T-helper 2 cell treated with Interferon-gamma antibody and Interleukin-4, amounts not matched to agents 5 μg/mL and 100 μg/mL, for 36 hours (primary cell): ENCODE results near the gene DIRAS3.
A peak's percentile ranks its signal among the peaks of the same experiment; 100 is the strongest.
"Not testable (repeated sequence)": the region's sequence is repeated elsewhere in the genome, so short reads cannot be mapped to it uniquely, and the experiment has no call there.

Experiments
- DNase-seq: peaks from one replicate; pipeline ENCODE4 v3.0.0; 2021; ENCODE audit warnings: low spot score
- H3K27ac Mint-ChIP-seq: one replicate; pipeline ENCODE4 v1.8.0; 2021; ENCODE audit warnings: mild to moderate bottlenecking, mixed read lengths
- H3K27me3 Mint-ChIP-seq: one replicate; pipeline ENCODE4 v1.8.0; 2021; ENCODE audit warnings: low read depth, mixed read lengths
- H3K36me3 Mint-ChIP-seq: one replicate; pipeline ENCODE4 v1.8.0; 2021; ENCODE audit warnings: low read depth, mixed read lengths
- H3K4me1 Mint-ChIP-seq: one replicate; pipeline ENCODE4 v1.8.0; 2021; ENCODE audit warnings: low read depth, mixed read lengths
- H3K4me3 Mint-ChIP-seq: one replicate; pipeline ENCODE4 v1.8.0; 2022; ENCODE audit warnings: mild to moderate bottlenecking, moderate library complexity, mixed read lengths
- H3K9me3 Mint-ChIP-seq: one replicate; pipeline ENCODE4 v1.8.0; 2021; ENCODE audit warnings: mixed read lengths

The DIRAS3 gene

GRCh38 chr1:68049941-68050878 is at the start of gene DIRAS3:
DIRAS3 (minus strand) TSS chr1:68050627; CDS start chr1:68047297, 3,330 bp downstream.
- Mint-ChIP-seq H3K9me3 (no peaks in the 10 kb centered on the region), H3K27me3 (peaks cover 32% of the 10 kb centered on the region), H3K36me3 (no peaks in the 10 kb centered on the region), H3K4me1 (peaks cover 2% of the 10 kb centered on the region), H3K4me3 (no peak within 1 kb of the TSS), H3K27ac (no peak within 1 kb of the TSS)
- peak; percentile 7 for DNase-seq

DNA sequence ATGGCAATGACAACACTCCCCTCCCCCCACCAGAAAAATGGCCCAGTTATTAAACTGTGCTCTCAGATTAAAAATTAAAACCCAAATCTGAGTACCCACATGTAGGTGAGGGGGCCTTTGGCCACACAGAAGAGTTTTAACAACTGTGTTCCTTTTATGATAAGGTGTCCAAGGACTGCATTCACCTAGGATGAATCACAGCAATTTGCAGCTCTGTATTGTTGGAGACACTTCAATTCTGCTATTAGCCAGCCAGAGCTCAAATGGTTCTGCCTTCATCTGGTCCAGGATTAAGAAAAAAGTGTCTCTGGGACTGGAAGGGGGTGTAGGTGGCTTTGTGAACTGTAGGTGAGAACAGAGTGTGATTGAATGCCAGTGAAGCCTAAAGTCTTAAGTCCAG is 43.3 kb upstream of the DIRAS3 start:
- Mint-ChIP-seq H3K9me3 (no peaks in the 10 kb centered on the region), H3K4me1 (no peaks in the 10 kb centered on the region), H3K4me3 (no peak overlapping the region), H3K27me3 (no peaks in the 10 kb centered on the region), H3K36me3 (no peaks in the 10 kb centered on the region), H3K27ac (no peak overlapping the region)
- no peak for DNase-seq

DNA sequence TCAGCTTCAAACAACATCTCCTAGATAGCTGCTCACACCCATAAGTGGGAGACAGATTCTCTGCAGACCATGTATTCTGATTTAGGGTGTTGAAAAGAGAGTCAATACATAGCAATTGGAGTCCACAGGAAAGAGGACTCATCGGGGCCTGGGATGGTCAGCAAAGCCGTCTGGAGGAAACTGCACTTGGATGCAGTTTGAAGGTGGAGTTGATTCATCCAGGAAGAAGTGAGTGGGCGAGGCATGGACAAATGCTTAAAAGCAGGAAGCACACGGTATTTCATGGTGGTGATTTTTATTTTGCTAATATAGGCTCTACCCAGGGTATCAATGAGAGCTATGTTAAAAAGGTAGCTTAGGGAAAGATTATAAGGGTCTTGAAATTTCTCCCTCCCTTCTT is 36.8 kb upstream of the DIRAS3 start:
- H3K9me3 Mint-ChIP-seq, result no peaks in the 10 kb centered on the region
- no peaks in the 10 kb centered on the region for H3K4me1 Mint-ChIP-seq
- H3K27me3 Mint-ChIP-seq, result no peaks in the 10 kb centered on the region
- H3K4me3 Mint-ChIP-seq, result no peak overlapping the region
- no peak overlapping the region for H3K27ac Mint-ChIP-seq
- DNase-seq, result no peak
- no peaks in the 10 kb centered on the region for H3K36me3 Mint-ChIP-seq

- H3K27me3 Mint-ChIP-seq, result no peaks in the 10 kb centered on the region
- no peaks in the 10 kb centered on the region for H3K36me3 Mint-ChIP-seq
- no peak overlapping the region for H3K27ac Mint-ChIP-seq
- no peaks in the 10 kb centered on the region for H3K9me3 Mint-ChIP-seq
- no peak for DNase-seq
- no peaks in the 10 kb centered on the region for H3K4me1 Mint-ChIP-seq
- no peak overlapping the region for H3K4me3 Mint-ChIP-seq
Observed at GRCh38 chr1:68085752-68086151, 35.3 kb upstream of the DIRAS3 start.

- Mint-ChIP-seq H3K9me3 (no peaks in the 10 kb centered on the region), H3K36me3 (no peaks in the 10 kb centered on the region), H3K27me3 (no peaks in the 10 kb centered on the region), H3K27ac (no peak overlapping the region), H3K4me1 (no peaks in the 10 kb centered on the region), H3K4me3 (no peak overlapping the region)
- DNase-seq, result no peak
Observed at GRCh38 chr1:68083686-68084085, 33.3 kb upstream of the DIRAS3 start.

- no peak overlapping the region for H3K4me3 Mint-ChIP-seq
- no peaks in the 10 kb centered on the region for H3K9me3 Mint-ChIP-seq
- H3K36me3 Mint-ChIP-seq, result no peaks in the 10 kb centered on the region
Observed at GRCh38 chr1:68081775-68082283, 31.4 kb upstream of the DIRAS3 start.

GRCh38 chr1:68078647-68079046 is 28.2 kb upstream of the DIRAS3 start:
- Mint-ChIP-seq H3K27me3 (no peaks in the 10 kb centered on the region), H3K27ac (no peak overlapping the region)

More at GRCh38 chr1:68081775-68082283, 31.4 kb upstream of the DIRAS3 start:
- H3K27me3 Mint-ChIP-seq, result no peaks in the 10 kb centered on the region
- DNase-seq, result no peak
- H3K27ac Mint-ChIP-seq, result no peak overlapping the region
- H3K4me1 Mint-ChIP-seq, result no peaks in the 10 kb centered on the region

DNA sequence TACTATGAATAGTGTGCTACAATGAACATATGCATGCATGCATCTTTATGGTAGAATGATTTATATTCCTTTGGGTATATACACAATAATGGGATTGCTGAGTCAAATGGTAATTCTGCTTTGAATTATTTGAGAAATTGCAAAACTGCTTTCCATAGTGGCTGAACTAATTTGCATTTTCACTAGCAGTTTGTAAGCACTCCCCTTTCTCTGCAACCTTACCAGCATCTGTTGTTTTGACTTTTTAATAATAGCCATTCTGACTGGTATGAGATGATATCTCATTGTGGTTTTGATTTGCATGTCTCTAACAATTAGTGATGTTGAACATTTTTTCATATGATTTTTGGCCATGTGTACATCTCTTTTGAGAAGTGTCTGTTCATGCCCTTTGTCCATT is 24.0 kb upstream of the DIRAS3 start:
- Mint-ChIP-seq H3K9me3 (no peaks in the 10 kb centered on the region), H3K4me1 (no peaks in the 10 kb centered on the region), H3K36me3 (no peaks in the 10 kb centered on the region), H3K4me3 (no peak overlapping the region), H3K27me3 (no peaks in the 10 kb centered on the region), H3K27ac (no peak overlapping the region)
- DNase-seq, result no peak

More at GRCh38 chr1:68078647-68079046, 28.2 kb upstream of the DIRAS3 start:
- Mint-ChIP-seq H3K4me3 (no peak overlapping the region), H3K9me3 (no peaks in the 10 kb centered on the region), H3K36me3 (no peaks in the 10 kb centered on the region), H3K4me1 (no peaks in the 10 kb centered on the region)
- no peak for DNase-seq

DNA sequence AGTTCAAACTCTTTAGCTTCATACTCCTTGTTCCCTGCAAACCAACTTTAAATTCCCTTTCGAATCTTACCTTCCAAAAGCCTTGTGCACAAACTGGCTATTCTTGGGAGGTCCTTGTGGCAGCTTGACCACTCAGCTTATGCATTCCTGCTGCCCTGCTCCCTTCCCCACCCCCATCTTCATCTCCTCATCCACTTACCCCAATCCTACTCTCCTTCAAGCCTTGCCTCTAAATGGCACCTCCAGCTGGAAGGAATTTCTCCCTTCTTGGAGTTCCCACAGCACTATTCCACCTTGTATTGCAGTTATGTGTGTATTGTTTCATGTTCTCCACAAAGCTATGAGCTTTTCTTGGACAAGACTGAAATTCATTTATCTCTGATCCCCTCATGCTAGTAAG is 15.3 kb upstream of the DIRAS3 start:
- Mint-ChIP-seq H3K27me3 (no peaks in the 10 kb centered on the region), H3K27ac (no peak overlapping the region), H3K36me3 (no peaks in the 10 kb centered on the region), H3K4me1 (no peaks in the 10 kb centered on the region), H3K9me3 (no peaks in the 10 kb centered on the region), H3K4me3 (no peak overlapping the region)
- no peak for DNase-seq

DNA sequence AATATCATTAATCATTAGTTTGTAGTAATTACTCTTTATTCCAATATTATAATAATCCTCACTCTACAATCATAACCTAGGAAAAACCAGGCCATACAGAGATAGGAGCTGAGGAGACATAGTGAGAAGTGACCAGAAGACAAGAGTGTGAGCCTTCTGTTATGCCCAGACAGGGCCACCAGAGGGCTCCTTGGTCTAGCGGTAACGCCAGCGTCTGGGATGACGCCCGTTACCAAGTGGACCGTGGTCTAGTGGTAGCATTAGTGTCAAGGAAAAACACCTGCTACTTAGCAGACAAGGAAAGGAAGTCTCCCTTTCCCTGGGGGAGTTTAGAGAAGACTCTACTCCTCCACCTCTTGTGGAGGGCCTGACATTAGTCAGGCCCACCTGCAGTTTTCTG is 7.6 kb upstream of the DIRAS3 start:
- not testable (repeated sequence) for DNase-seq, H3K27ac Mint-ChIP-seq, H3K36me3 Mint-ChIP-seq, H3K4me1 Mint-ChIP-seq, H3K9me3 Mint-ChIP-seq, H3K4me3 Mint-ChIP-seq, H3K27me3 Mint-ChIP-seq

- Mint-ChIP-seq H3K4me3 (no peak overlapping the region), H3K9me3 (no peaks in the 10 kb centered on the region), H3K27me3 (peaks cover 5% of the 10 kb centered on the region), H3K27ac (no peak overlapping the region), H3K4me1 (no peaks in the 10 kb centered on the region), H3K36me3 (no peaks in the 10 kb centered on the region)
- DNase-seq, result no peak
Observed at GRCh38 chr1:68057564-68057963, 7.1 kb upstream of the DIRAS3 start.

DNA sequence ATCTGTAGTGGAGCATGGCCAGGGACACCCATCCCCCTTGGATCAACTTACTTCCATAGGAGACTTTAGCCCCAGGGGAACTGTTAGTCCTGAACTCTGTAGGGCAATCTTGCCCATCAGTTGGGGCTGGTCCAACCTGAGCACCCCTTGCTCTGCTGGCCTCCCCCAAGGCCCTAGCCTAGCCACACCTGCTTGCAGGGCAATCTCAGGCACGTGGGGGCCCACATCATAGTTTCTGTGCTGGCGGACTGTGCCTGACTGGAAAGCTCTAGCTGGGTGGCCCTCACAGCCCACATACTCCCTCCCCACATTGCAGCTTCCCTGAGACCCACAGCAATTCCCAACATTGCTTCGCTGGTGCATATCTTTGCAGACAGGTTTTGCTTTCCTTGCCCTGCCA is 6.6 kb upstream of the DIRAS3 start:
- DNase-seq, result no peak
- H3K27me3 Mint-ChIP-seq, result peaks cover 5% of the 10 kb centered on the region

GRCh38 chr1:68051475-68051874 is 1.0 kb upstream of the DIRAS3 start:
- Mint-ChIP-seq H3K9me3 (no peaks in the 10 kb centered on the region), H3K27ac (no peak overlapping the region), H3K4me3 (no peak overlapping the region), H3K36me3 (no peaks in the 10 kb centered on the region), H3K27me3 (peaks cover 29% of the 10 kb centered on the region), H3K4me1 (peaks cover 2% of the 10 kb centered on the region)
- DNase-seq, result no peak

More for the DNA sequence above, 6.6 kb upstream of the DIRAS3 start:
- Mint-ChIP-seq H3K27ac (no peak overlapping the region), H3K36me3 (no peaks in the 10 kb centered on the region), H3K4me1 (no peaks in the 10 kb centered on the region), H3K9me3 (no peaks in the 10 kb centered on the region), H3K4me3 (no peak overlapping the region)

- no peak overlapping the region for H3K27ac Mint-ChIP-seq
- H3K27me3 Mint-ChIP-seq, result peaks cover 30% of the 10 kb centered on the region
- no peak overlapping the region for H3K4me3 Mint-ChIP-seq
- no peaks in the 10 kb centered on the region for H3K9me3 Mint-ChIP-seq
- H3K4me1 Mint-ChIP-seq, result peaks cover 2% of the 10 kb centered on the region
- H3K36me3 Mint-ChIP-seq, result no peaks in the 10 kb centered on the region
- no peak for DNase-seq
Observed at GRCh38 chr1:68047659-68048026, 2.8 kb downstream of the DIRAS3 start.
